Astrocyte (in vitro differentiated cells and primary cell): ENCODE data around the gene SLC25A5. TPM values are rescaled to one million over a fixed set of nuclear protein-coding genes. Genes with fewer than 3 reads are reported as not detected.
"Not testable (repeated sequence)": the region's sequence is repeated elsewhere in the genome, so short reads cannot be mapped to it uniquely, and the experiment has no call there.

Source experiments
- DNase-seq: peaks from one replicate; pipeline ENCODE4 v3.0.0-alpha.2; 2010; ENCODE audit warnings: low read depth
- FAIRE-seq: peaks from 2 replicates; lab custom pipeline; 2011; peaks lifted over from hg19 to GRCh38; lab: Jason Lieb, UNC
- H2AFZ ChIP-seq: 2 replicates; pipeline ENCODE4 v1.6.0; 2012; ENCODE audit warnings: low read depth, low read length, inconsistent platforms
- H3K27ac ChIP-seq: 2 replicates; pipeline ENCODE4 v1.5.1; 2011; ENCODE audit warnings: low read depth, low read length, inconsistent platforms
- H3K27me3 ChIP-seq: 2 replicates; pipeline ENCODE4 v1.6.0; 2011; ENCODE audit warnings: low read length, inconsistent platforms; ENCODE audit not compliant: insufficient read depth
- H3K36me3 ChIP-seq: 2 replicates; pipeline ENCODE4 v1.5.1; 2011; ENCODE audit warnings: low read length, inconsistent platforms; ENCODE audit not compliant: insufficient read depth
- H3K4me1 ChIP-seq: 2 replicates; pipeline ENCODE4 v1.5.1; 2011; ENCODE audit warnings: low read length, inconsistent platforms; ENCODE audit not compliant: insufficient read depth
- H3K4me2 ChIP-seq: 2 replicates; pipeline ENCODE4 v1.6.0; 2012; ENCODE audit warnings: low read length, inconsistent platforms
- H3K4me3 ChIP-seq: 2 replicates; pipeline ENCODE4 v1.5.1; 2011; ENCODE audit warnings: low read depth, mild to moderate bottlenecking, low read length, inconsistent platforms; ENCODE audit not compliant: insufficient read depth
- H3K79me2 ChIP-seq: 2 replicates; pipeline ENCODE4 v1.6.0; 2012; ENCODE audit warnings: mild to moderate bottlenecking, low read length, inconsistent platforms; ENCODE audit not compliant: insufficient read depth
- H3K9ac ChIP-seq: 2 replicates; pipeline ENCODE4 v1.6.0; 2012; ENCODE audit warnings: mild to moderate bottlenecking, low read length, inconsistent platforms
- H3K9me3 ChIP-seq: 2 replicates; pipeline ENCODE4 v1.5.1; 2012; ENCODE audit warnings: low read depth, mild to moderate bottlenecking, low read length, inconsistent platforms; ENCODE audit not compliant: insufficient read depth
- H4K20me1 ChIP-seq: 2 replicates; pipeline ENCODE4 v1.6.0; 2012; ENCODE audit warnings: low read length, inconsistent platforms; ENCODE audit not compliant: insufficient read depth
- H3K27ac Mint-ChIP-seq: one replicate; pipeline ENCODE4 v1.8.0; 2021; ENCODE audit warnings: mild to moderate bottlenecking, mixed read lengths; ENCODE audit not compliant: unreplicated experiment
- H3K27me3 Mint-ChIP-seq: one replicate; pipeline ENCODE4 v1.8.0; 2021; ENCODE audit warnings: low read depth, mixed read lengths; ENCODE audit not compliant: unreplicated experiment
- H3K36me3 Mint-ChIP-seq: one replicate; pipeline ENCODE4 v1.8.0; 2021; ENCODE audit warnings: low read depth, mixed read lengths; ENCODE audit not compliant: unreplicated experiment
- H3K4me1 Mint-ChIP-seq: one replicate; pipeline ENCODE4 v1.8.0; 2021; ENCODE audit warnings: low read depth, mixed read lengths; ENCODE audit not compliant: unreplicated experiment
- H3K4me3 Mint-ChIP-seq: one replicate; pipeline ENCODE4 v1.8.0; 2021; ENCODE audit warnings: mild to moderate bottlenecking, moderate library complexity, mixed read lengths; ENCODE audit not compliant: unreplicated experiment
- H3K9me3 Mint-ChIP-seq: one replicate; pipeline ENCODE4 v1.8.0; 2021; ENCODE audit warnings: mild to moderate bottlenecking, mixed read lengths; ENCODE audit not compliant: unreplicated experiment
- CTCF ChIP-seq: IDR thresholded peaks from 2 replicates; pipeline ENCODE4 v1.5.1; 2011; ENCODE audit warnings: low read depth, mild to moderate bottlenecking, inconsistent platforms, low read length, moderate library complexity; ENCODE audit not compliant: insufficient read depth
- EZH2 ChIP-seq: IDR thresholded peaks from 2 replicates; pipeline ENCODE4 v1.6.1; 2012; ENCODE audit warnings: mild to moderate bottlenecking, low read length, inconsistent platforms; ENCODE audit not compliant: insufficient read depth
- total RNA-seq: library from RNA; stranded (reverse); gene quantifications from 2 replicates; pipeline ENCODE4 v1.2.1, GENCODE V29; 2021

The SLC25A5 gene
- total RNA-seq, 1 donor from 2014 or later, result 176 TPM

GRCh38 chrX:119429471-119429870, 38.8 kb upstream of the SLC25A5 start:
- H3K4me1 ChIP-seq, result peaks cover 12% of the 10 kb centered on the region
- no peak overlapping the region for H3K4me2 ChIP-seq
- H3K4me1 Mint-ChIP-seq, result peaks cover 20% of the 10 kb centered on the region
- FAIRE-seq (peak; percentile 98), DNase-seq (peak; percentile 25)
- no peak overlapping the region for H3K4me3 ChIP-seq
- no peaks in the 10 kb centered on the region for H3K79me2 ChIP-seq
- no peak overlapping the region for H3K4me3 Mint-ChIP-seq
- no peaks in the 10 kb centered on the region for H3K9me3 ChIP-seq
- H3K27me3 ChIP-seq, result no peaks in the 10 kb centered on the region
- peak overlapping the region; percentile 66 for H3K27ac Mint-ChIP-seq
- no peaks in the 10 kb centered on the region for H3K27me3 Mint-ChIP-seq
- no peaks in the 10 kb centered on the region for H4K20me1 ChIP-seq
- H3K9ac ChIP-seq, result no peak overlapping the region
- no peak for TF ChIP-seq EZH2
- TF ChIP-seq CTCF, result no peak
- H3K36me3 ChIP-seq, result no peaks in the 10 kb centered on the region
- no peaks in the 10 kb centered on the region for H3K9me3 Mint-ChIP-seq
- no peak overlapping the region for H3K27ac ChIP-seq
- H3K36me3 Mint-ChIP-seq, result peaks cover 7% of the 10 kb centered on the region
- H2AFZ ChIP-seq, result no peak overlapping the region

- H3K9me3 ChIP-seq, H3K36me3 ChIP-seq, H3K79me2 ChIP-seq, H3K4me1 Mint-ChIP-seq, H3K9me3 Mint-ChIP-seq, H3K4me3 Mint-ChIP-seq, H3K27me3 ChIP-seq, H3K36me3 Mint-ChIP-seq, FAIRE-seq, H2AFZ ChIP-seq, H3K4me2 ChIP-seq, H3K9ac ChIP-seq, H3K27me3 Mint-ChIP-seq, H3K4me1 ChIP-seq, H4K20me1 ChIP-seq, DNase-seq, H3K27ac ChIP-seq, H3K4me3 ChIP-seq, H3K27ac Mint-ChIP-seq: not testable (repeated sequence)
These were observed 26.9 kb upstream of the SLC25A5 start for GRCh38 chrX:119441295-119441694.

- no peak overlapping the region for H2AFZ ChIP-seq
- H3K9me3 ChIP-seq, result no peaks in the 10 kb centered on the region
- H3K9ac ChIP-seq, result no peak overlapping the region
- FAIRE-seq, result no peak
- no peak for TF ChIP-seq CTCF
- TF ChIP-seq EZH2, result no peak
- H3K36me3 Mint-ChIP-seq, result no peaks in the 10 kb centered on the region
- H3K27ac ChIP-seq, result no peak overlapping the region
- H4K20me1 ChIP-seq, result no peaks in the 10 kb centered on the region
- no peak for DNase-seq
- H3K79me2 ChIP-seq, result no peaks in the 10 kb centered on the region
- H3K4me3 ChIP-seq, result no peak overlapping the region
- no peak overlapping the region for H3K4me2 ChIP-seq
- no peak overlapping the region for H3K4me3 Mint-ChIP-seq
- H3K4me1 ChIP-seq, result no peaks in the 10 kb centered on the region
- H3K27ac Mint-ChIP-seq, result no peak overlapping the region
- H3K4me1 Mint-ChIP-seq, result no peaks in the 10 kb centered on the region
- no peaks in the 10 kb centered on the region for H3K27me3 Mint-ChIP-seq
- no peaks in the 10 kb centered on the region for H3K27me3 ChIP-seq
- H3K9me3 Mint-ChIP-seq, result no peaks in the 10 kb centered on the region
- no peaks in the 10 kb centered on the region for H3K36me3 ChIP-seq
These were observed 26.0 kb upstream of the SLC25A5 start for GRCh38 chrX:119442286-119442685.
